Measurements from ENCODE around the gene PRAMEF13.
"Not testable (repeated sequence)": the region's sequence is repeated elsewhere in the genome, so short reads cannot be mapped to it uniquely, and the experiment has no call there.

DNA sequence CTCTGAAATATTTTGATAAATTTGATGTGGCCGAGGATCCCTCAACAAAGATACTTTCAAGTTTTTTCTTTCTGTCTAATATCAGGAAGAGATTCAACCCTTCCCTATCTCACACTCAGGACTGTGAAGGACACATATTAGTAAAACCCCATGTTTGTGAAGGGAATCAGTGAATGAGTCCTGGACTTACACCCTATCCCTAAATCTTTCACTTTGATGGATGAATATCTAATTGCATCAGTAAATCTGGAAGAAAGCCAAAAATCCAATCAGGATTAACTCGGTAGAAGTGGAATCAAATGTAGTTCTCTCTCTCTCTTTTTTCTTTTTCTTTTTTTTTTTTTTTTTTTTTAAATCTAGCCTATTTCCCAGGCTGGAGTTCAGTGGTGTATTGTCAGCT is 29.7 kb downstream of the PRAMEF13 start, which contains the start of gene PRAMEF9:
- not testable (repeated sequence) for TF ChIP-seq POLR2A (IDR thresholded peaks at IDR 0.05; ENCODE audit: extremely low read depth, insufficient read length)
- TF ChIP-seq, protein P1, sequence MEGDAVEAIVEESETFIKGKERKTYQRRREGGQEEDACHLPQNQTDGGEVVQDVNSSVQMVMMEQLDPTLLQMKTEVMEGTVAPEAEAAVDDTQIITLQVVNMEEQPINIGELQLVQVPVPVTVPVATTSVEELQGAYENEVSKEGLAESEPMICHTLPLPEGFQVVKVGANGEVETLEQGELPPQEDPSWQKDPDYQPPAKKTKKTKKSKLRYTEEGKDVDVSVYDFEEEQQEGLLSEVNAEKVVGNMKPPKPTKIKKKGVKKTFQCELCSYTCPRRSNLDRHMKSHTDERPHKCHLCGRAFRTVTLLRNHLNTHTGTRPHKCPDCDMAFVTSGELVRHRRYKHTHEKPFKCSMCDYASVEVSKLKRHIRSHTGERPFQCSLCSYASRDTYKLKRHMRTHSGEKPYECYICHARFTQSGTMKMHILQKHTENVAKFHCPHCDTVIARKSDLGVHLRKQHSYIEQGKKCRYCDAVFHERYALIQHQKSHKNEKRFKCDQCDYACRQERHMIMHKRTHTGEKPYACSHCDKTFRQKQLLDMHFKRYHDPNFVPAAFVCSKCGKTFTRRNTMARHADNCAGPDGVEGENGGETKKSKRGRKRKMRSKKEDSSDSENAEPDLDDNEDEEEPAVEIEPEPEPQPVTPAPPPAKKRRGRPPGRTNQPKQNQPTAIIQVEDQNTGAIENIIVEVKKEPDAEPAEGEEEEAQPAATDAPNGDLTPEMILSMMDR (IDR thresholded peaks at IDR 0.05; ENCODE audit: low read depth, low read length) = not testable (repeated sequence)
